ENCODE measurements around the gene AMOTL1. TPM values are rescaled to one million over a fixed set of nuclear protein-coding genes. Genes with fewer than 3 reads are reported as not detected.

Gene AMOTL1
- total and polyA plus RNA-seq, 12 donors = 3.0 to 26.7 (median 19.5) TPM

GRCh38 chr11:94854770-94855633, 86.8 kb downstream of the AMOTL1 start:
- Histone ChIP-seq H3K27ac (no peak overlapping the region), H3K4me1 (replicated peaks in 1 of 2) (no peaks in the 10 kb centered on the region)
- intact Hi-C loops (cut with DNase I) = no loop called here

GRCh38 chr11:94855666-94856065, 87.5 kb downstream of the AMOTL1 start:
- no peak for DNase-seq
- intact Hi-C loops (cut with DNase I) = no loop called here
- Histone ChIP-seq H3K36me3 (replicated peaks in 1 of 2) (peaks cover 0 to 25% of the 10 kb centered on the region in 2 donors), H3K4me3 (no peak overlapping the region), H3K9me3 (replicated peaks in 1 of 3) (no peaks in the 10 kb centered on the region), H3K27ac (no peak overlapping the region), H3K4me1 (replicated peaks in 1 of 2) (no peaks in the 10 kb centered on the region), H3K27me3 (no peaks in the 10 kb centered on the region)
- TF ChIP-seq POLR2A (IDR thresholded peaks at IDR 0.05) (no peak), CTCF (IDR thresholded peaks at IDR 0.05) (no peak)
- WGBS, 4 donors = 74 to 90% (median 82%) methylated on average over 5 of the region's 5 CpGs

More at GRCh38 chr11:94854770-94855633, 86.8 kb downstream of the AMOTL1 start:
- WGBS, 4 donors = 93 to 97% (median 95%) methylated on average over 8 of the region's 8 CpGs
- H3K9me3 ChIP-seq (replicated peaks in 1 of 3) = no peaks in the 10 kb centered on the region
- TF ChIP-seq CTCF (IDR thresholded peaks at IDR 0.05) (no peak), POLR2A (IDR thresholded peaks at IDR 0.05) (no peak)
- no peak overlapping the region for H3K4me3 ChIP-seq
- no peaks in the 10 kb centered on the region for H3K27me3 ChIP-seq
- DNase-seq = no peak
- H3K36me3 ChIP-seq (replicated peaks in 1 of 2) = peaks cover 0 to 25% of the 10 kb centered on the region in 2 donors

DNA sequence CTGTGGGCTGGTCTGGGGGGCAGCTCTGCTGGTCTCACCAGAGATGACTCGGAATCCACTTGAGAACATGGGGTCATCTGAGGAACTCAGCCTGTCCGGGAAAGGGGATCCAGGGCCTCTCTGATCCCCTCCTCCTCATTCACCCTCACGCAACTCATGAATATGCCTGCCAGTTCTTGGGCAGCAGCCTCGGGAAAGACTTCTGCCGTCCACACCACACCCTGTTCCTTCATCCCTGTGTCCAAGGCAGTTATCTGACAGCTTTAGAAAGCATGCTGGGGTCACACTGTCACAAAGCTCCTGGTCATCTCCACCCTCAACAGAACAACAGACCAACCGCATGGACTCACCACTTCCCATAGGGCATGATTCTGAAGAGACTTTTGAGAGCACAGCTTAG, 88.3 kb downstream of the AMOTL1 start:
- no peak for TF ChIP-seq CTCF (IDR thresholded peaks at IDR 0.05)
- no peak for TF ChIP-seq POLR2A (IDR thresholded peaks at IDR 0.05)
- H3K4me1 ChIP-seq (replicated peaks in 1 of 2) = no peaks in the 10 kb centered on the region
- no peaks in the 10 kb centered on the region for H3K9me3 ChIP-seq (replicated peaks in 1 of 3)
- H3K27ac ChIP-seq = no peak overlapping the region
- intact Hi-C loops (cut with DNase I) = no loop called here
- 77 to 89% (median 82%) methylated on average over 6 of the region's 6 CpGs for WGBS, 4 donors
- no peak overlapping the region for H3K4me3 ChIP-seq
- H3K36me3 ChIP-seq (replicated peaks in 1 of 2) = peaks cover 0 to 25% of the 10 kb centered on the region in 2 donors
- DNase-seq = no peak
- no peaks in the 10 kb centered on the region for H3K27me3 ChIP-seq

DNA sequence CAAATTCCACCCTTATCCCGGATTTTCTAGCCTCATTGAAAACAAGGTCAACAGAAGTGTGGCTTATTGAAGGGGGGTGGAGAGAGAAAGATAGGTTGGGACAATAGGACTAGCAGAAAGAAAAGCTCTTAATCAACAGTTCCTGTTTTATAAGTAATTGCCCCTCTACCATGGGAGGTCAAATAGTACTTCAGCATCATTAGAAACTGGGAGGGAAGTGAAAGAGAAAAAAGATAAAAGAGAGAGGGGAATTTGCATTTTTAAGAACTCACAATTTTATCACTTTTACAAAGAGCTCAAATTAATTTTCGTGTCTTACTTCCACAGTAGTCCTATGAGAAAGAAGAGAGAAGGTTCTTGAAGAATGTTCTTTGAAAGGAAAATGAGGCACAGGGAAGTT, 89.2 kb downstream of the AMOTL1 start:
- H3K27ac ChIP-seq = no peak overlapping the region
- WGBS, 4 donors = 76 to 94% (median 86%) methylated on average over 2 of the region's 2 CpGs
- no peaks in the 10 kb centered on the region for H3K27me3 ChIP-seq
- no peaks in the 10 kb centered on the region for H3K4me1 ChIP-seq (replicated peaks in 1 of 2)
- H3K4me3 ChIP-seq = no peak overlapping the region
- intact Hi-C loops (cut with DNase I) = no loop called here
- no peaks in the 10 kb centered on the region for H3K9me3 ChIP-seq (replicated peaks in 1 of 3)
- peaks cover 0 to 25% of the 10 kb centered on the region in 2 donors for H3K36me3 ChIP-seq (replicated peaks in 1 of 2)
- no peak for TF ChIP-seq POLR2A (IDR thresholded peaks at IDR 0.05)
- no peak for TF ChIP-seq CTCF (IDR thresholded peaks at IDR 0.05)
- DNase-seq = no peak

Measured in adrenal gland (tissue), 12 donors.